ENCODE measurements around the gene ADAMTS14. TPM values are rescaled to one million over a fixed set of nuclear protein-coding genes. Genes with fewer than 3 reads are reported as not detected.

Gene ADAMTS14
- polyA plus RNA-seq, 1 donor (not counting 4 experiments of a cell fraction or from before 2014, with no cell fraction given) = 0.09 TPM

GRCh38 chr10:70652761-70653657 lies 19.3 kb upstream of the ADAMTS14 start:
- no peak overlapping the region for H2AFZ ChIP-seq (ENCODE audit: control insufficient read depth, low read length)
- TF ChIP-seq CTCF (optimal IDR thresholded peaks at IDR 0.05 in 1 of 3, IDR thresholded peaks at IDR 0.05 in 1 of 3, conservative IDR thresholded peaks at IDR 0.05 in 1 of 3; ENCODE audit: extremely low read depth in 1 of 3, insufficient read depth in 2 of 3, low read length in 3 of 3) (no peak), EZH2 (IDR thresholded peaks at IDR 0.05; ENCODE audit: low read length) (no peak)
- H3K27ac ChIP-seq (ENCODE audit: control insufficient read depth, insufficient read depth, low read length) = peak overlapping the region; percentile 60
- H3K9ac ChIP-seq (ENCODE audit: control insufficient read depth, extremely low read depth, insufficient read depth, low read length) = peak overlapping the region; percentile 53
- H3K79me2 ChIP-seq (ENCODE audit: control insufficient read depth, insufficient read depth, low read length) = no peaks in the 10 kb centered on the region
- peaks cover 2% of the 10 kb centered on the region for H3K9me1 ChIP-seq (ENCODE audit: control insufficient read depth, extremely low read depth, insufficient read depth, low read length)
- no peaks in the 10 kb centered on the region for H3K36me3 ChIP-seq (ENCODE audit: control insufficient read depth in 2 of 2, extremely low read depth in 1 of 2, insufficient read depth in 2 of 2, low read length in 2 of 2)
- H3K4me3 ChIP-seq (ENCODE audit: control insufficient read depth in 2 of 3, extremely low read depth in 1 of 3, insufficient read depth in 2 of 3, low read depth in 1 of 3, low read length in 3 of 3) = no peak overlapping the region
- H3K27me3 ChIP-seq (ENCODE audit: control insufficient read depth, extremely low read depth, insufficient read depth, low read length) = no peaks in the 10 kb centered on the region
- no peak for DNase-seq (ENCODE audit: low read depth, low spot score)
- dilution Hi-C loops (cut with MboI; ENCODE audit: extremely low pct_ligation_motif_present, low sequenced_read_pairs) = no loop called here
- peak; percentile 74 for FAIRE-seq
- H3K4me2 ChIP-seq (ENCODE audit: control insufficient read depth, extremely low read depth, insufficient read depth, low read depth, low read length) = peak overlapping the region; percentile 12
- H4K20me1 ChIP-seq (ENCODE audit: control insufficient read depth, extremely low read depth, insufficient read depth, low read length) = no peaks in the 10 kb centered on the region
- H3K9me3 ChIP-seq (ENCODE audit: control insufficient read depth, low read depth, low read length) = peaks cover 11% of the 10 kb centered on the region
- peaks cover 42% of the 10 kb centered on the region for H3K4me1 ChIP-seq (ENCODE audit: control insufficient read depth, extremely low read depth, insufficient read depth, low read length)

- H3K9me3 ChIP-seq (ENCODE audit: control insufficient read depth, low read depth, low read length) = peaks cover 1% of the 10 kb centered on the region
- no peak overlapping the region for H3K9ac ChIP-seq (ENCODE audit: control insufficient read depth, extremely low read depth, insufficient read depth, low read length)
- H3K79me2 ChIP-seq (ENCODE audit: control insufficient read depth, insufficient read depth, low read length) = no peaks in the 10 kb centered on the region
- H3K4me1 ChIP-seq (ENCODE audit: control insufficient read depth, extremely low read depth, insufficient read depth, low read length) = peaks cover 33% of the 10 kb centered on the region
- no peak overlapping the region for H3K4me3 ChIP-seq (ENCODE audit: control insufficient read depth in 2 of 3, extremely low read depth in 1 of 3, insufficient read depth in 2 of 3, low read depth in 1 of 3, low read length in 3 of 3)
- dilution Hi-C loops (cut with MboI; ENCODE audit: extremely low pct_ligation_motif_present, low sequenced_read_pairs) = no loop called here
- H3K4me2 ChIP-seq (ENCODE audit: control insufficient read depth, extremely low read depth, insufficient read depth, low read depth, low read length) = no peak overlapping the region
- peaks cover 2% of the 10 kb centered on the region for H3K9me1 ChIP-seq (ENCODE audit: control insufficient read depth, extremely low read depth, insufficient read depth, low read length)
- no peak overlapping the region for H2AFZ ChIP-seq (ENCODE audit: control insufficient read depth, low read length)
- H3K27me3 ChIP-seq (ENCODE audit: control insufficient read depth, extremely low read depth, insufficient read depth, low read length) = no peaks in the 10 kb centered on the region
- TF ChIP-seq CTCF (optimal IDR thresholded peaks at IDR 0.05 in 1 of 3, IDR thresholded peaks at IDR 0.05 in 1 of 3, conservative IDR thresholded peaks at IDR 0.05 in 1 of 3; ENCODE audit: extremely low read depth in 1 of 3, insufficient read depth in 2 of 3, low read length in 3 of 3) (no peak), EZH2 (IDR thresholded peaks at IDR 0.05; ENCODE audit: low read length) (no peak)
- H4K20me1 ChIP-seq (ENCODE audit: control insufficient read depth, extremely low read depth, insufficient read depth, low read length) = no peaks in the 10 kb centered on the region
- DNase-seq (ENCODE audit: low read depth, low spot score) = no peak
- no peak overlapping the region for H3K27ac ChIP-seq (ENCODE audit: control insufficient read depth, insufficient read depth, low read length)
- FAIRE-seq = no peak
- H3K36me3 ChIP-seq (ENCODE audit: control insufficient read depth in 2 of 2, extremely low read depth in 1 of 2, insufficient read depth in 2 of 2, low read length in 2 of 2) = no peaks in the 10 kb centered on the region
These were observed 17.0 kb upstream of the ADAMTS14 start for GRCh38 chr10:70655316-70655715.
